GM23338 (cell line): ENCODE data around the gene NXPH2. TPM values are rescaled to one million over a fixed set of nuclear protein-coding genes. Genes with fewer than 3 reads are reported as not detected.

ENCODE experiments used
- ATAC-seq: fragments of 200-7000 bp; cut with Tn5 transposase; 3 replicates; pipeline ENCODE4 v1.9.1; 2020
- DNase-seq: peaks from one replicate; pipeline ENCODE4 v3.0.0-alpha.2; 2015; ENCODE audit warnings: low spot score
- H2AFZ ChIP-seq: fragments of 200-600 bp; sonication (generic); 2 replicates; pipeline ENCODE4 v1.8.0; 2016; ENCODE audit warnings: antibody characterized with exemption, mild to moderate bottlenecking, moderate library complexity
- H3F3A ChIP-seq: fragments of 200-600 bp; sonication (generic); replicated peaks from 2 replicates; pipeline ENCODE4 v1.8.0; 2017; ENCODE audit warnings: antibody characterized with exemption, mixed run types, low read depth
- H3K27ac ChIP-seq: fragments of 200-600 bp; sonication (generic); 2 replicates; pipeline ENCODE4 v1.6.1; 2016; ENCODE audit warnings: low read depth
- H3K27me3 ChIP-seq: fragments of 200-600 bp; sonication (generic); 2 replicates; pipeline ENCODE4 v1.8.0; 2016; ENCODE audit warnings: mild to moderate bottlenecking, mixed run types, moderate library complexity; ENCODE audit not compliant: insufficient read depth
- H3K36me3 ChIP-seq: fragments of 200-600 bp; sonication (generic); 2 replicates; pipeline ENCODE4 v1.8.0; 2016; ENCODE audit warnings: mild to moderate bottlenecking; ENCODE audit not compliant: insufficient read depth
- H3K4me1 ChIP-seq: fragments of 200-600 bp; sonication (generic); 2 replicates; pipeline ENCODE4 v1.8.0; 2016; ENCODE audit warnings: mild to moderate bottlenecking, moderate library complexity; ENCODE audit not compliant: insufficient read depth
- H3K4me2 ChIP-seq: fragments of 200-600 bp; sonication (generic); 2 replicates; pipeline ENCODE4 v1.7.1; 2017; ENCODE audit warnings: mixed run types
- H3K4me3 ChIP-seq: fragments of 200-600 bp; sonication (generic); 2 replicates; pipeline ENCODE4 v1.6.1; 2016; ENCODE audit warnings: mixed run types
- H3K79me2 ChIP-seq: fragments of 200-600 bp; sonication (generic); replicated peaks from 2 replicates; pipeline ENCODE4 v1.8.0; 2017; ENCODE audit warnings: mild to moderate bottlenecking; ENCODE audit not compliant: insufficient read depth
- H3K9me2 ChIP-seq: fragments of 200-600 bp; sonication (generic); 2 replicates; pipeline ENCODE4 v1.8.0; 2017; ENCODE audit not compliant: insufficient read depth
- H4K20me1 ChIP-seq: fragments of 200-600 bp; sonication (generic); replicated peaks from 2 replicates; pipeline ENCODE4 v1.8.0; 2017; ENCODE audit warnings: mild to moderate bottlenecking; ENCODE audit not compliant: insufficient read depth
- H3K27ac Mint-ChIP-seq: 2 replicates; pipeline ENCODE4 v1.8.0; 2020; ENCODE audit warnings: inconsistent platforms, mild to moderate bottlenecking, moderate library complexity, mixed read lengths
- H3K27me3 Mint-ChIP-seq: 3 replicates; pipeline ENCODE4 v1.8.0; 2022; ENCODE audit warnings: low read depth, mild to moderate bottlenecking, moderate library complexity, mixed read lengths, inconsistent platforms; ENCODE audit not compliant: insufficient read depth, poor library complexity
- H3K36me3 Mint-ChIP-seq: 3 replicates; pipeline ENCODE4 v1.8.0; 2021; ENCODE audit warnings: low read depth, mild to moderate bottlenecking, inconsistent platforms, moderate library complexity, mixed read lengths
- H3K4me1 Mint-ChIP-seq: 3 replicates; pipeline ENCODE4 v1.8.0; 2020; ENCODE audit warnings: mild to moderate bottlenecking, inconsistent platforms, mixed read lengths
- H3K4me3 Mint-ChIP-seq: 3 replicates; pipeline ENCODE4 v1.8.0; 2021; ENCODE audit warnings: moderate library complexity, mild to moderate bottlenecking, inconsistent platforms, mixed read lengths
- H3K9me3 Mint-ChIP-seq: 3 replicates; pipeline ENCODE4 v1.8.0; 2020; ENCODE audit warnings: moderate library complexity, mild to moderate bottlenecking, inconsistent platforms, mixed read lengths
- CREB1 ChIP-seq: fragments of 250-450 bp; sonication (Bioruptor Pico); IDR thresholded peaks from 2 replicates; pipeline ENCODE4 v1.5.0; 2020; ENCODE audit warnings: low read depth, mild to moderate bottlenecking, moderate library complexity
- ETS1 ChIP-seq: IDR thresholded peaks from 2 replicates; pipeline ENCODE4 v1.6.1; 2016; ENCODE audit warnings: antibody characterized with exemption
- EZH2 ChIP-seq: fragments of 200-600 bp; sonication (generic); IDR thresholded peaks from one replicate; pipeline ENCODE4 v1.8.0; 2017; ENCODE audit warnings: antibody characterized with exemption, mild to moderate bottlenecking, low read depth; ENCODE audit not compliant: unreplicated experiment
- EZH2phosphoT487 ChIP-seq: fragments of 200-600 bp; sonication (generic); IDR thresholded peaks from one replicate; pipeline ENCODE4 v1.8.1; 2018; ENCODE audit warnings: antibody characterized with exemption; ENCODE audit not compliant: unreplicated experiment
- JUNB ChIP-seq: IDR thresholded peaks from one replicate; pipeline ENCODE4 v1.6.1; 2016; ENCODE audit warnings: antibody characterized with exemption; ENCODE audit not compliant: unreplicated experiment
- NANOG ChIP-seq: IDR thresholded peaks from 2 replicates; pipeline ENCODE4 v1.6.1; 2016; ENCODE audit warnings: antibody characterized with exemption, borderline replicate concordance
- STAT1 ChIP-seq: IDR thresholded peaks from one replicate; pipeline ENCODE4 v1.6.1; 2016; ENCODE audit warnings: antibody characterized with exemption; ENCODE audit not compliant: unreplicated experiment
- ZNF114 ChIP-seq: fragments of 250-450 bp; sonication (Bioruptor Pico); IDR thresholded peaks from 2 replicates; pipeline ENCODE4 v1.5.0; 2020; ENCODE audit warnings: mild to moderate bottlenecking, moderate library complexity
- ZNF331 ChIP-seq: fragments of 250-450 bp; sonication (Bioruptor Pico); IDR thresholded peaks from 2 replicates; pipeline ENCODE4 v1.5.0; 2020; ENCODE audit warnings: low read depth, mild to moderate bottlenecking, moderate library complexity
- ZNF462 ChIP-seq: fragments of 250-450 bp; sonication (Bioruptor Pico); IDR thresholded peaks from 2 replicates; pipeline ENCODE4 v1.5.0; 2020; ENCODE audit warnings: mild to moderate bottlenecking, moderate library complexity
- polyA plus RNA-seq: library from polyadenylated mRNA; unstranded; fragments of >200 nt; fragmentation: Nextera tagmentation; extraction: Ambion mirVana; gene quantifications from 2 replicates; pipeline ENCODE4 v1.2.1, GENCODE V29; 2016
- total RNA-seq: library from RNA; depleted of rRNA; stranded (reverse); fragments of >200 nt; shearing (Covaris generic); gene quantifications from 2 replicates; pipeline ENCODE4 v1.2.3, GENCODE V29; 2014

The NXPH2 gene
- total and polyA plus RNA-seq, 2 experiments from 2014 or later = 2.7 to 8.3 TPM

GRCh38 chr2:138640921-138641676 is 139.1 kb downstream of the NXPH2 start:
- Mint-ChIP-seq H3K27ac (no peak overlapping the region), H3K27me3 (no peaks in the 10 kb centered on the region), H3K36me3 (no peaks in the 10 kb centered on the region), H3K4me1 (no peaks in the 10 kb centered on the region), H3K4me3 (no peak overlapping the region), H3K9me3 (no peaks in the 10 kb centered on the region)
- Histone ChIP-seq H3F3A (no peaks in the 10 kb centered on the region), H3K36me3 (no peaks in the 10 kb centered on the region), H3K9me2 (peaks cover 5% of the 10 kb centered on the region; the same call in 1 of the 2 replicates), H2AFZ (0 out of 2 replicates have a peak overlapping the region, but pooled peaks have one; percentile 32), H3K79me2 (no peaks in the 10 kb centered on the region), H3K27me3 (no peaks in the 10 kb centered on the region), H3K27ac (no peak overlapping the region), H3K4me3 (no peak overlapping the region), H3K4me1 (no peaks in the 10 kb centered on the region), H3K4me2 (no peak overlapping the region), H4K20me1 (no peaks in the 10 kb centered on the region)
- TF ChIP-seq ZNF114 (CRISPR knock-in tag) (no peak), EZH2 (no peak), CREB1 (no peak), ETS1 (no peak), ZNF331 (CRISPR knock-in tag) (no peak), ZNF462 (CRISPR knock-in tag) (no peak), JUNB (no peak), NANOG (no peak), EZH2phosphoT487 (no peak), STAT1 (no peak)
- DNase-seq (no peak), ATAC-seq (no peak)
